EL (cell line): ENCODE results near the gene PTPN12.
"Not testable (repeated sequence)": the region's sequence is repeated elsewhere in the genome, so short reads cannot be mapped to it uniquely, and the experiment has no call there.

ENCODE experiments used
- DNase-seq: peaks from one replicate; pipeline ENCODE4 v3.0.0-alpha.2; 2016

Gene PTPN12

DNA sequence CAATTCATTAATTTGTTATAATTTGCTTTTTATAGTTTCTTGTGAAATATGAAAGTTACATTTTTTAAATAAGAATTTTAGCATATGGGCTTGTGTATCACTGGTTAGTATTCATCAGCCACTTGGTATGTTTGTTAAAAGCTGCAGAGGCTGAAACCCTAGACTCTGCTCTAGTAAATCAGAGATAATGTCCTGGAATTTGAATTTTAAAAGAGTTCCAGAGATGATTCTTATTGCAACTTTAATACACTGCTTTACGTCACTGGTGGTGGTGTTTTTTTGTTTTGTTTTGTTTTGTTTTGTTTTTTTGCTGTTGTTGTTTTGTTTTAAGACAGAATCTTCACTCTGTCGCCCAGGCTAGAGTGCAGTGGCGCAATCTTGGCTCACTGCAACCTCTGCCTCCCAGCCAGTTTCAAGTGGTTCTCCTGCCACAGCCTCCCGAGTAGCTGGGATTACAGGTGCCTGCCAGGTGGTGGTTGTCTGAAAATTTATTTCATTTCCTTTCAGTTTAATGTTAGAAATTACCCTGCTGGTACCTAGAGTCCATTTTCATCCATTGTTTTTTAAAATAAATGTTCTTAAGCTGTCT, 43.8 kb downstream of the PTPN12 start:
- no peak for DNase-seq

DNA sequence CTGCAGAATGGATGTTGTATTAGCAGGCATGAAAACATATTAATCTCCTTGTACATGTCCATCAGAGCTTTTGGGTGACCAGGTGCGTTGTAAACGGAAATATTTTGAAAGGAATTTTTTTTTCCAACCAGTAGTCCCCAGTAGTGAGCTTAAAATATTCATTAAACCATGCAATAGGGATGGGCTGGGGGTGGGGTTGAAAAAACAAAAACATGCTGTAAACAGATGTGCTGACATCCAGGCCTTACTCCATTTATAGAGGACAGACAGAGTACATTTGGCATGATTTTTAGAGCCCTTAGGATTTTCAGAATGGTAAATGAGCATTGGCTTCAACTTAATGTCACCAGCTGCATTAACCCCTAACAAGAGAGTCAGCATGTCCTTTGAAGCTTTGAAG, 50.2 kb downstream of the PTPN12 start:
- DNase-seq = no peak

DNA sequence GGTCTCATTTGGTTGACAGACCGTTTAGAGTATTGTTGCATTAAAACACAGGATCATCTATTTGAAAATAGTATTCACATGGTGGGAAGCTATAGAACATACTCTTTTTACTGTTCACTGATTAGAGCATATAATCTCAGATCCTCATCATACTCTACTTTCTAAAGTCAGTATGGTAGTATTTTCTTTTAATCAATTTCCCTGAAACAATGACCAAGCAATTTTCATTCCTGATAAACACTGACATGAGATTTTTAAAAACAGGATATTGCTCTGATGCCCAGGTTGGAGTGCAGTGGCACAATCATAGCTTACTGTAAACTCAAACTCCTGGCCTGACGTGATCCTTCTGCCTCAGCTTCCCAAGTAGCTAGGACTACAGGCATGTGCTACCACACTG, 63.9 kb downstream of the PTPN12 start:
- no peak for DNase-seq

DNA sequence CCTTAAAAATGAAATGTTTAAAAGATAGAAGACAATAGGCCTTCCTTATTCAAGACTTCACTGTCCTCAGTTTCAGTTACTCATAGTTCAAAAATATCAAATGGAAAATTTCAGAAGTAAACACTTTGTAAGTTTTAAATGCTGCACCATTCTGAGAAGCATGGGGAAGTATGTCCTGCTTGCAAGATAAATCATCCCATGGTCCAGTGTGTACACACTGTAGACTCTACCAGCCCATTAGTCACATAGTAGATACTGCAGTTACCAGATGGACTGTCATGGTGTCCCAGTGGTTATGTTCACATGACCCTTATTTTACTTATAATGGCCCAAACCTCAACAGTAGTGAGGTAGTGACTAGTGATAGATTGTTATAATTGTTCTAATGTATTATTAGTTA, 69.5 kb downstream of the PTPN12 start:
- DNase-seq = no peak

DNA sequence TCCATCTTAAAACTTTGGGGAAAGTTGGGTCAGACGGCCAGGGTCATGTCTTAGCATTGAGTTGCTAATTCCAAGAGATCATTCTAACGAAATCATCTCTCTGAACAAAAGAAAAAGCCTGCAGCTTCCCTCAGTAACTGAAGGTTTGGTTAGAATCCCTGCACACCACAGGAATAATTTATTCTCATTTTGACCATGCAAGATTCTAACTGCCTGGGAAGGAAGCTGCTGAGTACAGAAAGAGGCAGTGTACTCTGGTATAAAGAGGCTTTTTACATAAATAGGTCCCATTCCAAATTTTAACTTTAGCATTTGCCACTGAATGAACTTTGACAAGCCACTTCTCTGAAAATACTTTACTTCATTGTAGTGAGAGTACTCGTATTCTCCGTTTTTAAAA, 82.2 kb downstream of the PTPN12 start:
- DNase-seq = no peak

DNA sequence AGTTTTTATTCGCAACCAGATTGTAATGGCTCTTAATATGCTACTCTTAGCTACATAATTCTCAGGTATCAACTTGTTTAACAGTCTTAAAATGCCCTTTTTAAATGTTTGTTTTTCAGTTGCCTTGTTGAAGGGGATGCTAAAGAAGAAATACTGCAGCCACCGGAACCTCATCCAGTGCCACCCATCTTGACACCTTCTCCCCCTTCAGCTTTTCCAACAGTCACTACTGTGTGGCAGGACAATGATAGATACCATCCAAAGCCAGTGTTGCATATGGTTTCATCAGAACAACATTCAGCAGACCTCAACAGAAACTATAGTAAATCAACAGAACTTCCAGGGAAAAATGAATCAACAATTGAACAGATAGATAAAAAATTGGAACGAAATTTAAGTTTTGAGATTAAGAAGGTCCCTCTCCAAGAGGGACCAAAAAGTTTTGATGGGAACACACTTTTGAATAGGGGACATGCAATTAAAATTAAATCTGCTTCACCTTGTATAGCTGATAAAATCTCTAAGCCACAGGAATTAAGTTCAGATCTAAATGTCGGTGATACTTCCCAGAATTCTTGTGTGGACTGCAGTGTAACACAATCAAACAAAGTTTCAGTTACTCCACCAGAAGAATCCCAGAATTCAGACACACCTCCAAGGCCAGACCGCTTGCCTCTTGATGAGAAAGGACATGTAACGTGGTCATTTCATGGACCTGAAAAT, 89.7 kb downstream of the PTPN12 start:
- no peak for DNase-seq

DNA sequence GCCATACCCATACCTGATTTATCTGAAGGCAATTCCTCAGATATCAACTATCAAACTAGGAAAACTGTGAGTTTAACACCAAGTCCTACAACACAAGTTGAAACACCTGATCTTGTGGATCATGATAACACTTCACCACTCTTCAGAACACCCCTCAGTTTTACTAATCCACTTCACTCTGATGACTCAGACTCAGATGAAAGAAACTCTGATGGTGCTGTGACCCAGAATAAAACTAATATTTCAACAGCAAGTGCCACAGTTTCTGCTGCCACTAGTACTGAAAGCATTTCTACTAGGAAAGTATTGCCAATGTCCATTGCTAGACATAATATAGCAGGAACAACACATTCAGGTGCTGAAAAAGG, 90.2 kb downstream of the PTPN12 start:
- no peak for DNase-seq

DNA sequence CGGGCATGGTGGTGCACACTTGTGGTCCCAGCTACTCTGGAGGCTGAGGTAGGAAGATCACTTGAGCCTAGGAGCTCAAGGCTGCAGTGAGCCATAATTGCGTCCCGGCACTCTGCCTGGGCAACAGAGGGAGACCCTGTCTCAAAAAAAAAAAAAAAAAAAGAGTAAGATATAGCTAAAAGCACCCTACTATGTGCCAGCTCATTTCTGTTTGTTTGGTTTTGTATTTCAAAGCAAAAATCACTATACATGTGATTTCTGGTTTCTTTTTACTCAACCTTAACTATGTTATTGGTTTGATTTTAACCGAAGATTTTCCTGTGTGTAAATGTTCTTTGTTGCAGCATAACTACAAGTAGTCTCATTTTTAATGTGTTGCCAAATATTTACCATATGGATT, 92.7 kb downstream of the PTPN12 start:
- no peak for DNase-seq

DNA sequence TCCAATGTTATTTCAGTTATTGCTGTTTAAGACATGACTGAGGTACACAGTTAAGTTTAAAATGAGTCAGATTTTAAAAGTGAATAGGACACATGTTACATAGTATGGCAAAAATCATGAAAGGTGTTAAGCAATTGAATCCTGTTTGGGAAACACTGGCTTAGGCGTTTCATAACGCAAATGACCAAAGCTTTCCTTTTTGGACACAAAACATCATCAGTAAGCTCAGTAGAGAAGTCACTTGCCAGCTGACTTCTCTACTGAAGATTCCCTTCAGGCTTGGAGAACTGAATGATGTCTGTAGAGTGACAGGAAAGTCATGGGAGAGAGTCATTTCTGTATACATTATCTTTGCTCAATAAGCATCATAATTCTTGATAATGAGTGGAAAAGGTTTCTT, 94.7 kb downstream of the PTPN12 start:
- DNase-seq = no peak

DNA sequence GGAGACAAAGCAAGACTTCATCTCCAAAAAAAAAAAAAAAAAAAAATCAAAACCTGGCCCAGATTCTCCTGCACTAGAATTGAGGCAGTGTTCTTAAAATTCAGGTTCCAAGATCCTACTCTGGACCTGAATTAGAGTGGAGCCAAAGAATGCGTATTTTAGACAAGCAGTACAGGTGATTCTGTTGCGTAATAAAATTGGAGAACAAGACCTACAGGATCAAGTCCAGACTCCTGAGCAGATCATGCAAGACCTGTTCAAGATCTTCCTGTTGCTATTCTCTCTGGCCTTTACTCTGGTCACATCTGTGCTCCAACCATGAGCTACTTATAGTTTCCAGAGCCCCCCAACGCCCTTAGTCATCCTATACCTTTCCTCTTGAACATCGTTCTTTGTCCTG, 107.7 kb downstream of the PTPN12 start:
- DNase-seq = no peak

DNA sequence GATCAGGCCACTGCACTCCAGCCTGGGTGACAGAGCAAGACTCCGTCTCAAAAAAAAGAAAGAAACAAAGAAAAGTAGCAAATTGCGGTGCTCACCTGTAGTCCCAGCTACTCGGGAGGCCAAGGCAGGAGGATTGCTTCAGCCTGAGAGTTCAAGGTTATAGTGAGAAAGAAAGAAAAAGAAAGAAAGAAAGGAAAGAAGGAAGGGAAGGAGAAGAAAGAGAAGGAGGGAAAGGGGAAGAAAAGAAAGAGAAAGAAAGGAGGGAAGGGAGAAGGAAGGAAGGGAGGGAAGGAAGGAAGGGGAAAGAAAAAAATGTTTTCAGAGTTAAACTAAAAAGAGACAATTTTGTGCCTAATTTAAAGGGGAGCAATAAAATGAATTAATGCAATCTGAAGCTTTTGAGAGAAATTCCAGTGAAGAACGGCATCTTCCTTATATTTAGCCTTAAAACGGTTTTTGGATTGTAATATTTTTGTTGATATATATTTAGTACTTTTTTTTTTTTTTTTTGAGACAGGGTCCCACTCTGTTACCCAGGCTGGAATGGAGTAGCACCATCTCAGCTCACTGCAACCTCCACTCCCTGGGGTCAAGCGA, 111.7 kb downstream of the PTPN12 start:
- DNase-seq = no peak

DNA sequence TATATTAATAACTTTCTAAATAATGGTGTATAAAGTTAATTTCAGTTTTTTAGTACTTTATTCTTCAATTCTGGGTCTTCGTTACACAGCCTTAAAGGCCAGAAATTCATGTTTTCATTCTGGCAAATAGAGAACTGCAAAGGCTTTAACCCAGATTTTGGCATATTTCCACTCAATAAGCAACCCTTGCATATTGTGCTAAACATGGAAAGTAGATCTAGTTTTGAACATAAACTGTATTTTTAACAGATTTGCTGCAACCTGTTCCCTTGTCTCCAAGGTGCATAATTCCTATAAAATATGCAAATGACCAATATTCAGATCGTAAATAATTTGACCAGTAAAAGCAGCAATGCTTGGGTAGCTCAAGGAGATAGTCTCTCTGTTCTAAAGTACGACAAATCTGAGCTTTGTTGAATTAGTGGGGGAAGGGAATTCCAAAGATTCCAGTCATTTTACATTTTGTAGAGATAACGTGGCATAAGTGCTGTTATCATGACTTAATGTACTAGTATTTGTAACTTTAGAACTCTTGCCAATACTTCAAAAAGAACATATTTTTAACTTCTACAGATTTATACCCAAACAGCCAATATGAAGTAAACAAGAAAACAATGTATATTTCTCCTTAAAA, 112.7 kb downstream of the PTPN12 start:
- peak; percentile 78 for DNase-seq

DNA sequence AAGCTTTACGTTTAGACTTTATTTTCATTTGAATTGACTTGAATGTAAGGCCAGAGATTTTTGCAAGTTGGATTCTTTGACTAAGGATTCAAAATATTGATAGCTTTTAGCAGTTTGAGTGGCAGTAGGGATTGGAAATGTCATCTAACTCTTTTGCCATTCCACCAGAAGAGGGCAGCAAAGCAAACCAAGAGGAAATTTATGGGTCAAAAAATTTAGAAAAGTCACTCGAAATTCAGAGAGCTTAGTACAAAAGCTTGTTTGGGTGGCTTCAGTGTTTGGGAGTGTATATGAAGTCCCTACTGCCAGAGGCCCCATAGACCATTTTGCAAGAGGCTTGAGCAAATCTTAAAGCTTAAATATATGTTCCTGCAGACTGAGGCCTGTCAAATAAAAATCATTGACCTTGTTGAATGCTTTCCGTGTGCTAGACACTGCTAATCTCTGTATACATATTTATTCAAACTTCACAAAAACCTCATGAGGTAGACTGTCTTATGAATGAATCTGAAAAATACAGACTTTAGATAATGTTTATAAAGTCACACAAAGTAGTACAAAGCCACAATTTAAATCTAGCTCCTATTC, 114.6 kb downstream of the PTPN12 start:
- peak; percentile 47 for DNase-seq

DNA sequence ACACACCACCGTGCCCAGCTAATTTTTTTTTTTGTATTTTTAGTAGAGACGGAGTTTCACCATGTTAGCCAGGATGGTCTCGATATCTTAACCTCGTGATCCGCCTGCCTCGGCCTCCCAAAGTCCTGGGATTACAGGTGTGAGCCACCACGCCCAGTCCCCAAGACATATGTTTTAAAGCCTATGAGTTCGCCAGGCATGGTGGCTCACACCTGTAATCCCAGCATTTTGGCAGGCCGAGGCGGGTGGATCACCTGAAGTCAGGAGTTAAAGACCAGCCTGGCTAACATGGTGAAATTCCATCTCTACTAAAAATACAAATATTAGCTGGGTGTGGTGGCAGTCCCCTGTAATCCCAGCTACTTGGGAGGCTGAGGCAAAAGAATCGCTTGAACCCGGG, 115.7 kb downstream of the PTPN12 start:
- DNase-seq = not testable (repeated sequence)

DNA sequence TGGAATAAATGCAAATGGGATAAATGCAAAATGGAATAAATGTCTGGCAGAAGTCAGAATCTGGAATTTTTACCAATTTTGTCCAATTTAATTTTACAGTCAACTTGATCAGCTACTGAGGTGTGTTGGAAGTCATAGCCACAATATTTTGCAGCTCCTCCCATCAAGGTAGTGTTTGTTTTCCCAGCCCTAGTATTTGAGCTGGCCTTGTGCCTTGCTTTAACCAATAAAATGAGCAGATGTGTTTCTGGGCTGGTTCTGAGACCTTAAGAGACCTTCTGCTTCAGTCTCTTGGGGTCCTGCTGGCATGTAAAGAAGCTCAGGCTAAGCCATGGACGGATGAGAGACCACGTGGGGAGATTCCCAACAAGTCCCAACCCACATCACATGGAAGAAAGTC, 116.5 kb downstream of the PTPN12 start:
- no peak for DNase-seq

DNA sequence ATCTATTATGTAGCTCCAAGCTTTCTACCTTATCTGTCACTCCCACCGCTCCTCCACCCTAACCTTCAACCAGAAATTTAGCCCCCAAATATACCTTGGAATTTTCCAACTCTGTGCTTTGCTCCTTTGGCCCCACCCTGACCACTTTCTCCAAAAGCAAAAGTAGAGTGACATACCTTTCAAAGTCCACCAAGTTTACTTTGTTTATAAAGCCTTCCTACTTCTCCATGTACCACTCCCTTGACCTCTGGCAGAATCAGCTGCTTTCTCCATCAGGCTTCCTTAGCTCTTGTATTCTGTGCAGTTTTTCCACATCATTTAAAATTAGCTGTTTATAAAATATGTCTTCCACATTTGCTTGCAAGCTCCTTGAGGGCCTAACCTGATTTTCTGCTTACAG, 118.3 kb downstream of the PTPN12 start:
- no peak for DNase-seq

DNA sequence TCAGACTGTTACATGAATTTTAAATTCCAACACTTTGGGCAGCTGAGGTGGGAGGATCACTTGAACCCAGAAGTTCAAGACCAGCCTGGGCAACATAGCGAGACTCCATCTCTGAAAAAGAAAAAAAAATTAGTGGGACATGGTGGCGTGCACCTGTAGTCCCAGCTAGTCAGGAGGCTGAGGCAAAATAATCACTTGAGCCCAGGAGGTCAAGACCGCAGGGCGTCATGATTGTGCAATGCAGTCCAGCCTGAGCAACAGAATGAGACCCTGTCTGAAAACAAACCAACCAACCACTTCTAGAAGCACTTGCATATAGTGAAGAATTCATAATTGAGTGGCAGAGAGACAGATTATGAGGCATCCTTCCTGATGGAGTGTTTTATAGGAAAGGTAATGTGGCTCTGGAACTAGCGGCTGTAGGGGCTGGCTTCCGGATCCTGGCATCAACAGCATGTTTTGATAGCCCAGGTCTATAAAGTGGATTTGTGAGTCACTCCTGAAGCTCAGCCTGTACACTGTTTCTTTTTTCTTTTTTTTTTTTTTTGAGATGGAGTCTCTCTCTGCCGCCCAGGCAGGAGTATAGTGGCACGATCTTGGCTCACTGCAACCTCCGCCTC, 118.9 kb downstream of the PTPN12 start:
- no peak for DNase-seq

DNA sequence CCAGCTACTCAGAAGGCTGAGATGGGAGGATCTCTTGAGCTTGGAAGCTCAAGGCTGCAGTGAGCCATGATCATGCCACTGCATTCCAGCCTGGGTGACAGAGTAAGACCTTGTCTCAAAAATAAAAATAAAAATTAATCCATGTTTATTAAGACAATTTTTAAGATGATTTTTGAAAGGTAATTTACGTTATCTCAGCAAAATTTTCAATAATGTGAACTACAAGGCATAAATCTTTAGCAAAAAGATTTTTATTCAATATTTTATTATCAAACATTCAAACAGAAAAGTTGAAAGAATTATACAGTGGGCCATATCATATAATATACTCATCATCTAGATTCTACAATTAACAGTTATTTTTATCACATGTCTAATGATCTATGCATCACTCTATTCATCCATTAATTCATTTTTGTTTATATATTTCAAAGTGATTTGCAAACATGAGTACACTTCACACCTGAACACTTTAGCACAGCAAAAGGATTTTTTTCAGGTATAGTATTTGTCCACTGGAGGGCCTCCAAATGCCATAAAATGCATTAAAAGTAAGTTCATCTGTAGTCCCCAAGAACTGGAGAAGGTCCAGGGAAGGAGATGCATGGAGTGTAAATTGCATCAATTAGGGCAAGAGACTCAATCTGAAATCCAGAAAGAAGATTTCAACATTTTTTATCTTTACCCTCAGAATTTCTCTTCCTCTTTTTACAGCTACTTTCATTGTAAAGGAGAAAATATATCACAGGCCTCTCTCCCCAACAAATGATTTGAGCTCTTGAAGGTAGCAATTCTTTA, 120.5 kb downstream of the PTPN12 start:
- DNase-seq = peak; percentile 42

DNA sequence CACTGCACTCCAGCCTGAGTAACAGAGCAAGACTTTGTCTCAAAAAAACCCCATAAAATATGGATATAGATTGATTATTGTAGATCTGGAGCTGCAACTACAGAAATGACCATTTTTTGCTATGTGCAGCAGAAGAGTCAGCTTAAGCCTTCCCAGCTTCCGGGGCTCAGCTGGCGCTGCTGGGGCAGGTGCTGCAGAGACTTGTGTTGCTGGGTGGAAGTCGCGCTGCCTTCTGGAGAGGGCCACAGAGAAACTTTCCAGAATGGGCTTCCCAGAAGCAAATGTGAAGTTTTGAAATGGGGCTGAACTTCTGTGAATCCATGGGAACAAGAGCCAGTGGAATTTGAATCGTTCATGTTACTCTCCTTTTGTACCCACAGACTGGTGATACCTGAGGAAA, 121.8 kb downstream of the PTPN12 start:
- no peak for DNase-seq

DNA sequence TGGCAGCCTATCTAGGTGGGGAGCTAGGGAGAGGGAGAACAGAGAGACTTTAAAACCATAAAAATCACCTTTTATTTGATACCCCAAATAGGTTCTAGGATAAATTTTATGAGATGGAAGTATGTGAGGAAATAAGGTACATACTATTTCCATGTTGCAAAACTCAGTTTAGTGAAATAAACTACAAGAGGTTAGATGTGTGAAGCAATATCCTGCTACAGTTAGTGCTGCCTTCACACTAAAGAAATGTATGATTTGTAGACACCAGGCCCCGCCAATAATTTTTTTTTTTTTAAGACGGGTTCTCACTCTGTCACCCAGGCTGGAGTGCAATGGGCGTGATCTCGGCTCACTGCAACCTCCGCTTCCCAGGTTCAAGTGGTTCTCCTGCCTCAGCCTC, 124.7 kb downstream of the PTPN12 start:
- DNase-seq = no peak

DNA sequence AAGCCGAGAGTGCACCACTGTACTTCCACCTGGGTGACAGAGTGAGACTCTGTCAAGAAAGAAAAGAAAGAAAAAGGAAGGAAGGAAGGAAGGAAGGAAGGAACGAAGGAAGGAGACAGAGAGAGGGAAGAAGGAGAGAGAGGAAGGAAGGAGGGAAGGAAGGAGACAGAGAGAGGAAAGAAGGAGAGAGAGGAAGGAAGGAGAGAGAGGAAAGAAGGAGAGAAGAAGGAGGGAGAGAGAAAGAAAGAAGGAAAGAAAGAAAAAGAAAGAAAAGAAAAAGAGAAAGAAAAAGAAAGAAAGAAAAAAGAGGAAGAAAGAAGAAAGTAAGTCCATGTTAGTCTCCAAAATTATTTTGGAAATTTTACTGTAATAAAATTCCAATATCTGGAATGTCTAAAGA, 125.8 kb downstream of the PTPN12 start:
- DNase-seq = no peak

DNA sequence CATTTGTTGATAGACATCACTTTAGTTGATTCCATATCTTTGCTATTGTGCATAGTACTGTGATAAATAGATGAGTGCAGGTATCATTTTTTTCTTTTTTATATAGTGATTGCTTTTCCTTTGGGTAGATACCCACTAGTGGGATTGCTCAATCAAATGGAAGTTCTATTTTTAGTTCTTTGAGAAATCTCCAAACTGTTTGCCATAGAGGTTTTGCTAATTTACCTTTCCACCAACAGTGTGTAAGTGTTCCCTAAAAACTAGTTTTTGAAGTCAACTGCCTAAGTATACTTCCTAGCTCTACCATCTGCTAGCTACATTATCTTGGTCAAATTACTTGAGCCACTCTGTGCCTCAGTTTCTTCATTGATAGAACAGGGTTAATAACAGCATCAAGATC, 127.6 kb downstream of the PTPN12 start:
- DNase-seq = no peak

DNA sequence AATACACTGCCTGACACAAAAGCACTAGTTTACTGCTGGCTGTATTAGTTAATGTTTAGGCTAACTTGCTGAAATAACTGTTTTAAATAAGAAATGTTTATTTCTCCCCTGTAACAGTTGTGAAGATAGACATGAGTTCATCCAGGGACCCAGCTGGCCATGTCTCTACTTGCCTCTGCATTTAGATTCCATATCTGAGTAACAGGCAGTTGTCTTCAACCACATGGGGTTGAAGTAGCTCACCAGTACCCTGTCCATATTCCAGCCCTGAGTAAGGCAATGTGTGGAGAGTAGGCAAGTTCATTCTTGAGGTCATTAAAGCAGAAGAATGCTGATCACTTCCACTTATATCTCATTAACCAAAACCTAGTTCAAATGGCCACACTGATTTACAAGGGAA, 128.1 kb downstream of the PTPN12 start:
- DNase-seq = no peak
